SK-N-SH (cell line): ENCODE results near the gene TFPI2. TPM values are rescaled to one million over a fixed set of nuclear protein-coding genes. Genes with fewer than 3 reads are reported as not detected.
"Not testable (repeated sequence)": the region's sequence is repeated elsewhere in the genome, so short reads cannot be mapped to it uniquely, and the experiment has no call there.

Source experiments
- CTCF ChIA-PET: fragments of 300-600, 350-600 bp; formaldehyde crosslinking; extraction: SDS; loops from one replicate; lab custom pipeline; 2021; lab: Yijun Ruan, JAX
- POLR2A ChIA-PET: fragments of 350-600 bp; sonication (Branson Sonifier 250); formaldehyde crosslinking; extraction: SDS; loops from one replicate; lab custom pipeline; 2020; ENCODE audit warnings: antibody characterized with exemption, inconsistent platforms; lab: Yijun Ruan, JAX
- DNase-seq: peaks from one replicate; pipeline ENCODE4 v3.0.0; 2012
- H2AFZ ChIP-seq: fragments of 200-600 bp; sonication (generic); 2 replicates; pipeline ENCODE4 v1.8.1; 2016; ENCODE audit warnings: antibody characterized with exemption, mild to moderate bottlenecking, low read depth
- H3F3A ChIP-seq: fragments of 200-600 bp; sonication (generic); replicated peaks from 2 replicates; pipeline ENCODE3; 2016; ENCODE audit warnings: antibody characterized with exemption, mild to moderate bottlenecking; ENCODE audit not compliant: insufficient read depth
- H3K27ac ChIP-seq, 2 experiments: fragments of 200-500 bp in 1 of 2; fragments of 200-600 bp in 1 of 2; sonication (Bioruptor generic) in 1 of 2; sonication (generic), shearing (Covaris generic) in 1 of 2; 2 replicates each; pipeline versions ENCODE4 v1.5.1 to v1.6.1; 2014 to 2016; ENCODE audit warnings: low read depth in 2 of 2, inconsistent platforms in 1 of 2, low read length in 1 of 2, mild to moderate bottlenecking in 1 of 2, mixed read lengths in 1 of 2
- H3K27me3 ChIP-seq: fragments of 200-600 bp; sonication (generic), shearing (Covaris generic); 2 replicates; pipeline ENCODE4 v1.6.1; 2016; ENCODE audit warnings: mixed run types; ENCODE audit not compliant: insufficient read depth
- H3K36me3 ChIP-seq, 2 experiments: fragments of 200-500 bp in 1 of 2; fragments of 200-600 bp in 1 of 2; sonication (Bioruptor generic) in 1 of 2; sonication (generic) in 1 of 2; replicated peaks in 1 of 2; 2 replicates each; pipeline versions ENCODE3 to v1.5.1; 2014 to 2016; ENCODE audit warnings: low read length in 1 of 2, mild to moderate bottlenecking in 1 of 2; ENCODE audit not compliant: insufficient read depth in 2 of 2, control insufficient read depth in 1 of 2
- H3K4me1 ChIP-seq, 2 experiments: fragments of 200-500 bp in 1 of 2; fragments of 200-600 bp in 1 of 2; sonication (Bioruptor generic) in 1 of 2; sonication (generic), shearing (Covaris generic) in 1 of 2; 2 replicates each; pipeline versions ENCODE4 v1.5.1 to v1.6.1; 2014 to 2016; ENCODE audit warnings: low read depth in 1 of 2, low read length in 1 of 2, mixed run types in 1 of 2; ENCODE audit not compliant: insufficient read depth in 2 of 2, control insufficient read depth in 1 of 2
- H3K4me2 ChIP-seq: fragments of 200-600 bp; sonication (generic), shearing (Covaris generic); 2 replicates; pipeline ENCODE4 v1.6.1; 2017; ENCODE audit warnings: mixed run types
- H3K4me3 ChIP-seq, 2 experiments: fragments of 200-500 bp in 1 of 2; fragments of 200-600 bp in 1 of 2; sonication (Bioruptor generic) in 1 of 2; sonication (generic), shearing (Covaris generic) in 1 of 2; 2 replicates each; pipeline versions ENCODE4 v1.5.1 to v1.8.1; 2014 to 2016; ENCODE audit warnings: low read depth in 2 of 2, inconsistent platforms in 1 of 2, low read length in 1 of 2, mild to moderate bottlenecking in 1 of 2, mixed read lengths in 1 of 2, moderate library complexity in 1 of 2
- H3K79me2 ChIP-seq: fragments of 200-600 bp; sonication (generic); 2 replicates; pipeline ENCODE4 v1.8.1; 2017; ENCODE audit warnings: mild to moderate bottlenecking; ENCODE audit not compliant: insufficient read depth
- H3K9ac ChIP-seq: fragments of 200-600 bp; sonication (generic); 2 replicates; pipeline ENCODE4 v1.6.1; 2017; ENCODE audit warnings: mixed run types
- H3K9me2 ChIP-seq: fragments of 200-600 bp; sonication (generic); 2 replicates; pipeline ENCODE4 v1.6.1; 2017; ENCODE audit warnings: mixed run types
- H3K9me3 ChIP-seq: fragments of 200-600 bp; sonication (generic); 2 replicates; pipeline ENCODE4 v1.6.1; 2017; ENCODE audit warnings: mixed run types, mild to moderate bottlenecking, moderate library complexity
- H4K20me1 ChIP-seq: fragments of 200-600 bp; sonication (generic); 2 replicates; pipeline ENCODE4 v1.6.1; 2017; ENCODE audit warnings: mild to moderate bottlenecking, mixed run types; ENCODE audit not compliant: insufficient read depth
- ELF1 ChIP-seq: IDR thresholded peaks from 2 replicates; pipeline ENCODE4 v1.4.0; 2012
- EZH2phosphoT487 ChIP-seq: fragments of 200-600 bp; sonication (generic); IDR thresholded peaks from 2 replicates; pipeline ENCODE4 v1.6.1; 2017; ENCODE audit warnings: low read depth, mixed run types, mild to moderate bottlenecking, antibody characterized with exemption, moderate library complexity, borderline replicate concordance
- FOSL2 ChIP-seq: IDR thresholded peaks from 2 replicates; pipeline ENCODE4 v1.4.0; 2012; ENCODE audit warnings: low read depth, mild to moderate bottlenecking, moderate library complexity, borderline replicate concordance
- GABPA ChIP-seq: IDR thresholded peaks from 2 replicates; pipeline ENCODE4 v1.4.0; 2012; ENCODE audit warnings: low read depth, mild to moderate bottlenecking
- MAX ChIP-seq: IDR thresholded peaks from 2 replicates; pipeline ENCODE4 v1.4.0; 2012; ENCODE audit warnings: low read depth
- MEF2A ChIP-seq: IDR thresholded peaks from 2 replicates; pipeline ENCODE4 v1.4.0; 2012; ENCODE audit warnings: low read depth, borderline replicate concordance
- PBX3 ChIP-seq: IDR thresholded peaks from 2 replicates; pipeline ENCODE4; 2012
- RCOR1 ChIP-seq: fragments of 150-350 bp; IDR thresholded peaks from 2 replicates; pipeline ENCODE4 v1.6.1; 2017; ENCODE audit warnings: antibody characterized with exemption, low read length
- RFX5 ChIP-seq: IDR thresholded peaks from 2 replicates; pipeline ENCODE4 v1.6.1; 2012; ENCODE audit warnings: mild to moderate bottlenecking, improper control_type of control experiment, low read length
- SMC3 ChIP-seq: IDR thresholded peaks from 2 replicates; pipeline ENCODE4 v1.6.1; 2012; ENCODE audit warnings: low read depth, low read length, improper control_type of control experiment
- TCF12 ChIP-seq: IDR thresholded peaks from 2 replicates; pipeline ENCODE4 v1.4.0; 2012
- USF1 ChIP-seq: IDR thresholded peaks from 2 replicates; pipeline ENCODE4 v1.4.0; 2012; ENCODE audit warnings: low read depth, borderline replicate concordance
- USF2 ChIP-seq: fragments of 150-350 bp; IDR thresholded peaks from 2 replicates; pipeline ENCODE4 v1.6.1; 2017; ENCODE audit warnings: antibody characterized with exemption, low read length, low read depth, borderline replicate concordance
- YY1 ChIP-seq: IDR thresholded peaks from 2 replicates; pipeline ENCODE4 v1.4.0; 2012; ENCODE audit warnings: low read depth, mild to moderate bottlenecking
- WGBS: methylation state at CpG from one replicate; pipeline ENCODE4 v1.1.6; 2017; ENCODE audit warnings: low lambda C conversion rate; 5-methylcytosine and 5-hydroxymethylcytosine counted together
- polyA plus RNA-seq, 3 experiments: library from polyadenylated mRNA; depleted of rRNA; stranded (reverse); fragments of >200 nt; gene quantifications; 2 replicates each; pipeline ENCODE4 v1.2.3, GENCODE V29; 2012
- TF ChIP-seq, protein P1 (sequence below): IDR thresholded peaks from 2 replicates; pipeline ENCODE4 v1.4.0; 2012; ENCODE audit warnings: low read depth, borderline replicate concordance
- TF ChIP-seq, protein P2 (sequence below): IDR thresholded peaks from 2 replicates; pipeline ENCODE4 v1.6.1; 2012; ENCODE audit warnings: mild to moderate bottlenecking, low read depth, low read length, moderate library complexity
- TF ChIP-seq, protein P3 (sequence below): fragments of 150-350 bp; IDR thresholded peaks from 2 replicates; pipeline ENCODE4 v1.6.1; 2016; ENCODE audit warnings: mild to moderate bottlenecking, low read depth, low read length

Gene TFPI2
- polyA plus RNA-seq, 1 of the 3 experiments (the other 2 are of a cell fraction), result 17.7 TPM

- peak overlapping the region; percentile 73 for H3K4me2 ChIP-seq
- DNase-seq, result no peak
- H3K9me2 ChIP-seq, result no peaks in the 10 kb centered on the region
- H3K27ac ChIP-seq, result peak overlapping the region; percentile 78 to 98; a peak in 3 of 4 replicates
- peaks cover 8% of the 10 kb centered on the region for H3F3A ChIP-seq
- no peak for TF ChIP-seq YY1
- no peak for TF ChIP-seq GABPA
- TF ChIP-seq USF2, result no peak
- no peak for TF ChIP-seq RCOR1
- TF ChIP-seq, protein P1, sequence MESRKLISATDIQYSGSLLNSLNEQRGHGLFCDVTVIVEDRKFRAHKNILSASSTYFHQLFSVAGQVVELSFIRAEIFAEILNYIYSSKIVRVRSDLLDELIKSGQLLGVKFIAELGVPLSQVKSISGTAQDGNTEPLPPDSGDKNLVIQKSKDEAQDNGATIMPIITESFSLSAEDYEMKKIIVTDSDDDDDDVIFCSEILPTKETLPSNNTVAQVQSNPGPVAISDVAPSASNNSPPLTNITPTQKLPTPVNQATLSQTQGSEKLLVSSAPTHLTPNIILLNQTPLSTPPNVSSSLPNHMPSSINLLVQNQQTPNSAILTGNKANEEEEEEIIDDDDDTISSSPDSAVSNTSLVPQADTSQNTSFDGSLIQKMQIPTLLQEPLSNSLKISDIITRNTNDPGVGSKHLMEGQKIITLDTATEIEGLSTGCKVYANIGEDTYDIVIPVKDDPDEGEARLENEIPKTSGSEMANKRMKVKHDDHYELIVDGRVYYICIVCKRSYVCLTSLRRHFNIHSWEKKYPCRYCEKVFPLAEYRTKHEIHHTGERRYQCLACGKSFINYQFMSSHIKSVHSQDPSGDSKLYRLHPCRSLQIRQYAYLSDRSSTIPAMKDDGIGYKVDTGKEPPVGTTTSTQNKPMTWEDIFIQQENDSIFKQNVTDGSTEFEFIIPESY, result no peak
- no peak for TF ChIP-seq MAX
- no peak for TF ChIP-seq SMC3
- no peak for TF ChIP-seq USF1
- no peak for TF ChIP-seq ELF1
- TF ChIP-seq FOSL2, result no peak
- TF ChIP-seq RFX5, result no peak
- TF ChIP-seq EZH2phosphoT487, result no peak
- TF ChIP-seq, protein P2, sequence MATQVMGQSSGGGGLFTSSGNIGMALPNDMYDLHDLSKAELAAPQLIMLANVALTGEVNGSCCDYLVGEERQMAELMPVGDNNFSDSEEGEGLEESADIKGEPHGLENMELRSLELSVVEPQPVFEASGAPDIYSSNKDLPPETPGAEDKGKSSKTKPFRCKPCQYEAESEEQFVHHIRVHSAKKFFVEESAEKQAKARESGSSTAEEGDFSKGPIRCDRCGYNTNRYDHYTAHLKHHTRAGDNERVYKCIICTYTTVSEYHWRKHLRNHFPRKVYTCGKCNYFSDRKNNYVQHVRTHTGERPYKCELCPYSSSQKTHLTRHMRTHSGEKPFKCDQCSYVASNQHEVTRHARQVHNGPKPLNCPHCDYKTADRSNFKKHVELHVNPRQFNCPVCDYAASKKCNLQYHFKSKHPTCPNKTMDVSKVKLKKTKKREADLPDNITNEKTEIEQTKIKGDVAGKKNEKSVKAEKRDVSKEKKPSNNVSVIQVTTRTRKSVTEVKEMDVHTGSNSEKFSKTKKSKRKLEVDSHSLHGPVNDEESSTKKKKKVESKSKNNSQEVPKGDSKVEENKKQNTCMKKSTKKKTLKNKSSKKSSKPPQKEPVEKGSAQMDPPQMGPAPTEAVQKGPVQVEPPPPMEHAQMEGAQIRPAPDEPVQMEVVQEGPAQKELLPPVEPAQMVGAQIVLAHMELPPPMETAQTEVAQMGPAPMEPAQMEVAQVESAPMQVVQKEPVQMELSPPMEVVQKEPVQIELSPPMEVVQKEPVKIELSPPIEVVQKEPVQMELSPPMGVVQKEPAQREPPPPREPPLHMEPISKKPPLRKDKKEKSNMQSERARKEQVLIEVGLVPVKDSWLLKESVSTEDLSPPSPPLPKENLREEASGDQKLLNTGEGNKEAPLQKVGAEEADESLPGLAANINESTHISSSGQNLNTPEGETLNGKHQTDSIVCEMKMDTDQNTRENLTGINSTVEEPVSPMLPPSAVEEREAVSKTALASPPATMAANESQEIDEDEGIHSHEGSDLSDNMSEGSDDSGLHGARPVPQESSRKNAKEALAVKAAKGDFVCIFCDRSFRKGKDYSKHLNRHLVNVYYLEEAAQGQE, result no peak
- no peak for TF ChIP-seq MEF2A
- no peak for TF ChIP-seq TCF12
- TF ChIP-seq PBX3, result no peak
- TF ChIP-seq, protein P3, sequence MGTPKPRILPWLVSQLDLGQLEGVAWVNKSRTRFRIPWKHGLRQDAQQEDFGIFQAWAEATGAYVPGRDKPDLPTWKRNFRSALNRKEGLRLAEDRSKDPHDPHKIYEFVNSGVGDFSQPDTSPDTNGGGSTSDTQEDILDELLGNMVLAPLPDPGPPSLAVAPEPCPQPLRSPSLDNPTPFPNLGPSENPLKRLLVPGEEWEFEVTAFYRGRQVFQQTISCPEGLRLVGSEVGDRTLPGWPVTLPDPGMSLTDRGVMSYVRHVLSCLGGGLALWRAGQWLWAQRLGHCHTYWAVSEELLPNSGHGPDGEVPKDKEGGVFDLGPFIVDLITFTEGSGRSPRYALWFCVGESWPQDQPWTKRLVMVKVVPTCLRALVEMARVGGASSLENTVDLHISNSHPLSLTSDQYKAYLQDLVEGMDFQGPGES, result no peak
- no peak overlapping the region; a peak in 1 of 4 replicates for H3K4me3 ChIP-seq
- H3K79me2 ChIP-seq, result peaks cover 30% of the 10 kb centered on the region
- peaks cover 3 to 4% of the 10 kb centered on the region in 2 experiments for H3K36me3 ChIP-seq
- no peaks in the 10 kb centered on the region for H3K9me3 ChIP-seq
- peaks cover 14 to 22% of the 10 kb centered on the region in 2 experiments; a peak in 3 of 4 replicates for H3K4me1 ChIP-seq
- ChIA-PET CTCF (interaction anchor here (0.5 to 3.3 kb wide), 13 partner anchors 10 to 515 kb away, joined by 3 to 17 read pairs (median 4); partner anchors contain the start of gene TFPI2), POLR2A (interaction anchor here (1.3 to 1.7 kb wide), 4 partner anchors 25 to 44 kb away, joined by 3 to 8 read pairs (median 4); no protein-coding TSS in a partner anchor)
- peak overlapping the region; percentile 92 for H2AFZ ChIP-seq
- H3K27me3 ChIP-seq, result no peaks in the 10 kb centered on the region
- no peak overlapping the region for H3K9ac ChIP-seq
- no peaks in the 10 kb centered on the region for H4K20me1 ChIP-seq
- WGBS, result 77% methylated on average over 6 of the region's 6 CpGs
Observed at GRCh38 chr7:93920496-93921182, 30.1 kb upstream of the TFPI2 start.

DNA sequence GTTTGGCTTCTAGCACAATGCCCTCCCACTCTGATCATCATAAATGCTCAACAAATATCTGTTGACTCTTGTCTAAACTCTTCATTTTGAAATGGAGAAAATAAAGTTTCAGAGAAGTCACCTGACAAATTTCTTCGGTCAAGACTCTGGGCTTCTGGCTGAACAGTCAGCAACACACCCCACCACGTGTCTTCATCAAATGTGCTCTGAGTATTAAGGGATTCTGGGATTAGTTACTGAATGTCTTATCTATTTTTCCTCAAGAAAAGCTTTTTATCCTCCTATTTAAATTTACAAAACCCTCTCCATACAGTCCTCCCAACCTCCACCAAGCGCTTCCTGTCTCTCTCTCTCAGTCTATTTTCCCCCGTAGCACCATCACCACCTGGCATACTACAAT, 25.8 kb upstream of the TFPI2 start:
- H4K20me1 ChIP-seq, H2AFZ ChIP-seq, H3K27me3 ChIP-seq, H3K9ac ChIP-seq, CTCF ChIA-PET, H3K79me2 ChIP-seq, H3K9me3 ChIP-seq, H3K36me3 ChIP-seq, H3K4me2 ChIP-seq, H3K27ac ChIP-seq, H3K4me3 ChIP-seq, DNase-seq, H3K9me2 ChIP-seq, POLR2A ChIA-PET: not testable (repeated sequence)
- Histone ChIP-seq H3F3A (peaks cover 18% of the 10 kb centered on the region), H3K4me1 (peaks cover 11 to 13% of the 10 kb centered on the region in 2 experiments; a peak in 3 of 4 replicates)
- 86% methylated on average over 4 of the region's 4 CpGs for WGBS
